ENCODE results near the gene FRMPD4.

The FRMPD4 gene

GRCh38 chrX:12269484-12269883, 131.2 kb downstream of the FRMPD4 start:
- TF ChIP-seq PPARA (CRISPR knock-in tag; IDR thresholded peaks at IDR 0.05; ENCODE audit: borderline replicate concordance) (no peak), TCF4 (CRISPR knock-in tag; IDR thresholded peaks at IDR 0.05; ENCODE audit: borderline replicate concordance) (no peak), ZFP3 (CRISPR knock-in tag; IDR thresholded peaks at IDR 0.05) (no peak), RARB (CRISPR knock-in tag; IDR thresholded peaks at IDR 0.05) (no peak), ESRRG (CRISPR knock-in tag; IDR thresholded peaks at IDR 0.05) (no peak), ISL1 (CRISPR knock-in tag; IDR thresholded peaks at IDR 0.05) (no peak), ZFP30 (CRISPR knock-in tag; IDR thresholded peaks at IDR 0.05) (no peak), ZNF70 (CRISPR knock-in tag; IDR thresholded peaks at IDR 0.05) (no peak), PATZ1 (CRISPR knock-in tag; IDR thresholded peaks at IDR 0.05; ENCODE audit: borderline replicate concordance) (no peak), POU6F1 (CRISPR knock-in tag; IDR thresholded peaks at IDR 0.05; ENCODE audit: borderline replicate concordance, low read depth) (no peak), ARNTL (CRISPR knock-in tag; IDR thresholded peaks at IDR 0.05; ENCODE audit: borderline replicate concordance, low read depth) (no peak), GLIS3 (CRISPR knock-in tag; IDR thresholded peaks at IDR 0.05) (no peak), ZC3H10 (CRISPR knock-in tag; IDR thresholded peaks at IDR 0.05) (no peak), CSRNP3 (CRISPR knock-in tag; IDR thresholded peaks at IDR 0.05) (no peak), SNAI2 (CRISPR knock-in tag; IDR thresholded peaks at IDR 0.05) (no peak), CREB5 (CRISPR knock-in tag; IDR thresholded peaks at IDR 0.05; ENCODE audit: low read depth) (no peak), ZNF565 (CRISPR knock-in tag; conservative IDR thresholded peaks at IDR 0.05; ENCODE audit: low read depth) (no peak), TOX (CRISPR knock-in tag; IDR thresholded peaks at IDR 0.05; ENCODE audit: borderline replicate concordance) (no peak)
- no peak for ATAC-seq

- no peak for ATAC-seq
- no peak for TF ChIP-seq RARB (CRISPR knock-in tag; IDR thresholded peaks at IDR 0.05)
Observed at GRCh38 chrX:12278151-12278550, 139.9 kb downstream of the FRMPD4 start.

GRCh38 chrX:12282991-12283390, 144.7 kb downstream of the FRMPD4 start:
- TF ChIP-seq POU6F1 (CRISPR knock-in tag; IDR thresholded peaks at IDR 0.05; ENCODE audit: borderline replicate concordance, low read depth) (no peak), ZNF565 (CRISPR knock-in tag; conservative IDR thresholded peaks at IDR 0.05; ENCODE audit: low read depth) (no peak), RARB (CRISPR knock-in tag; IDR thresholded peaks at IDR 0.05) (no peak), BACH2 (CRISPR knock-in tag; IDR thresholded peaks at IDR 0.05; ENCODE audit: borderline replicate concordance) (no peak), CSDC2 (CRISPR knock-in tag; IDR thresholded peaks at IDR 0.05) (no peak), TOX (CRISPR knock-in tag; IDR thresholded peaks at IDR 0.05; ENCODE audit: borderline replicate concordance) (no peak), ARNTL (CRISPR knock-in tag; IDR thresholded peaks at IDR 0.05; ENCODE audit: borderline replicate concordance, low read depth) (no peak), CREB5 (CRISPR knock-in tag; IDR thresholded peaks at IDR 0.05; ENCODE audit: low read depth) (no peak), ZC3H10 (CRISPR knock-in tag; IDR thresholded peaks at IDR 0.05) (no peak), OSR1 (CRISPR knock-in tag; IDR thresholded peaks at IDR 0.05) (no peak), ZFP3 (CRISPR knock-in tag; IDR thresholded peaks at IDR 0.05) (no peak), PATZ1 (CRISPR knock-in tag; IDR thresholded peaks at IDR 0.05; ENCODE audit: borderline replicate concordance) (no peak), ISL1 (CRISPR knock-in tag; IDR thresholded peaks at IDR 0.05) (no peak), CSRNP3 (CRISPR knock-in tag; IDR thresholded peaks at IDR 0.05) (no peak)

More at GRCh38 chrX:12282991-12283390, 144.7 kb downstream of the FRMPD4 start:
- ATAC-seq, result no peak

Measured in SK-N-SH treated with all-trans-retinoic acid at 6 μM for 48 hours (cell line).